Suprapubic skin (tissue), 4 donors: ENCODE results near the gene DRAP1. TPM values are rescaled to one million over a fixed set of nuclear protein-coding genes. Genes with fewer than 3 reads are reported as not detected.

Experiments
- DNase-seq, 2 donors: peaks; one replicate each; pipeline ENCODE4 v3.0.0-alpha.2; 2019; ENCODE audit warnings: low spot score in 2 of 2
- H3K27ac ChIP-seq: fragments of 200-600 bp; sonication (generic); one replicate; pipeline ENCODE4 v1.5.1; 2019
- H3K27me3 ChIP-seq: fragments of 200-600 bp; sonication (generic); one replicate; pipeline ENCODE4 v1.5.1; 2019
- H3K36me3 ChIP-seq: fragments of 200-600 bp; sonication (generic); one replicate; pipeline ENCODE4 v1.5.1; 2019
- H3K4me1 ChIP-seq: fragments of 200-600 bp; sonication (generic); one replicate; pipeline ENCODE4 v1.5.1; 2019
- H3K4me3 ChIP-seq: fragments of 200-600 bp; sonication (generic); one replicate; pipeline ENCODE4 v1.5.1; 2019; ENCODE audit warnings: mild to moderate bottlenecking
- H3K9me3 ChIP-seq: fragments of 200-600 bp; sonication (generic); one replicate; pipeline ENCODE4 v1.5.1; 2019
- CTCF ChIP-seq, 2 donors: fragments of 200-600 bp in 1 of 2; fragments of 450-650 bp in 1 of 2; sonication (generic) in 1 of 2; IDR thresholded peaks; one replicate each; pipeline ENCODE4 v1.5.1; 2016 to 2019; ENCODE audit warnings: antibody characterized with exemption in 2 of 2, mild to moderate bottlenecking in 1 of 2, moderate library complexity in 1 of 2
- EP300 ChIP-seq: sonication (generic); formaldehyde crosslinking; IDR thresholded peaks from one replicate; pipeline ENCODE4 v1.6.1; 2017; ENCODE audit warnings: antibody characterized with exemption
- POLR2A ChIP-seq, 2 donors: fragments of 450-650 bp; IDR thresholded peaks; one replicate each; pipeline ENCODE4 v1.6.1; 2017; ENCODE audit warnings: antibody characterized with exemption in 2 of 2, mild to moderate bottlenecking in 2 of 2, moderate library complexity in 2 of 2
- POLR2AphosphoS5 ChIP-seq, 3 donors: sonication (generic); formaldehyde crosslinking; IDR thresholded peaks; one replicate each; pipeline ENCODE4 v1.6.1; 2017; ENCODE audit warnings: antibody characterized with exemption in 3 of 3
- WGBS: methylation state at CpG from one replicate; pipeline ENCODE4 v1.1.5; 2018; 5-methylcytosine and 5-hydroxymethylcytosine counted together
- total RNA-seq, 4 donors: library from RNA; depleted of rRNA; stranded (reverse); fragments of >200 nt; gene quantifications; one replicate each; pipeline ENCODE4 v1.1.0, GENCODE V29; 2016

The DRAP1 gene
- total RNA-seq, 4 donors from 2014 or later: 54.2 to 82.5 (median 68.0) TPM

- Histone ChIP-seq H3K4me3 (peak overlapping the region; percentile 90), H3K27ac (peak overlapping the region; percentile 98), H3K27me3 (no peaks in the 10 kb centered on the region), H3K36me3 (peaks cover 10% of the 10 kb centered on the region), H3K9me3 (no peaks in the 10 kb centered on the region), H3K4me1 (peaks cover 74% of the 10 kb centered on the region)
- TF ChIP-seq EP300 (no peak), POLR2AphosphoS5 (IDR thresholded peaks at IDR 0.05) (no peak), CTCF (IDR thresholded peaks at IDR 0.05) (no peak), POLR2A (IDR thresholded peaks at IDR 0.05) (no peak)
- peak in 1 of 2 donors; percentile 74 for DNase-seq
- no CpG with 5 or more reads among the region's 35 CpGs for WGBS
Observed at GRCh38 chr11:65917434-65918210, 1.6 kb upstream of the DRAP1 start.

GRCh38 chr11:65918211-65919140 lies 750 bp upstream of the DRAP1 start, which contains the start of gene C11orf68:
C11orf68 (minus strand) TSS chr11:65919062; CDS start chr11:65919031, 31 bp downstream.
- WGBS: under 1% methylated on average over 29 of the region's 77 CpGs
- no peaks in the 10 kb centered on the region for H3K9me3 ChIP-seq
- H3K27ac ChIP-seq: peak within 1 kb of the TSS; percentile 98
- H3K4me1 ChIP-seq: peaks cover 71% of the 10 kb centered on the region
- H3K36me3 ChIP-seq: peaks cover 16% of the 10 kb centered on the region
- no peaks in the 10 kb centered on the region for H3K27me3 ChIP-seq
- peak; percentile 81 to 82 for DNase-seq
- peak within 1 kb of the TSS; percentile 90 for H3K4me3 ChIP-seq
- TF ChIP-seq POLR2A (IDR thresholded peaks at IDR 0.05) (peak in 1 of 2 donors; percentile 47), POLR2AphosphoS5 (IDR thresholded peaks at IDR 0.05) (no peak), EP300 (no peak)

GRCh38 chr11:65919573-65920371 lies 546 bp downstream of the DRAP1 start:
- Histone ChIP-seq H3K4me1 (peaks cover 62% of the 10 kb centered on the region), H3K4me3 (peak overlapping the region; percentile 90), H3K27ac (peak overlapping the region; percentile 98), H3K27me3 (no peaks in the 10 kb centered on the region), H3K9me3 (no peaks in the 10 kb centered on the region), H3K36me3 (peaks cover 21% of the 10 kb centered on the region)
- peak; percentile 88 to 89 for DNase-seq
- WGBS: 2% methylated on average over 19 of the region's 60 CpGs
- TF ChIP-seq EP300: no peak

GRCh38 chr11:65920372-65920802 lies 1.2 kb downstream of the DRAP1 start:
- Histone ChIP-seq H3K4me3 (peak overlapping the region; percentile 90), H3K9me3 (no peaks in the 10 kb centered on the region), H3K27me3 (no peaks in the 10 kb centered on the region), H3K4me1 (peaks cover 55% of the 10 kb centered on the region), H3K36me3 (peaks cover 22% of the 10 kb centered on the region), H3K27ac (no peak overlapping the region)
- no peak for TF ChIP-seq POLR2A (IDR thresholded peaks at IDR 0.05)
- peak in 1 of 2 donors; percentile 74 for DNase-seq
- WGBS: 48% methylated on average over 6 of the region's 15 CpGs

- H3K27ac ChIP-seq: no peak overlapping the region
- no peak for DNase-seq
- H3K9me3 ChIP-seq: no peaks in the 10 kb centered on the region
- H3K36me3 ChIP-seq: peaks cover 22% of the 10 kb centered on the region
- no peak for TF ChIP-seq POLR2A (IDR thresholded peaks at IDR 0.05)
- no peak for TF ChIP-seq EP300
- no peak for TF ChIP-seq CTCF (IDR thresholded peaks at IDR 0.05)
- no peak for TF ChIP-seq POLR2AphosphoS5 (IDR thresholded peaks at IDR 0.05)
- peak overlapping the region; percentile 90 for H3K4me3 ChIP-seq
- peaks cover 48% of the 10 kb centered on the region for H3K4me1 ChIP-seq
- H3K27me3 ChIP-seq: no peaks in the 10 kb centered on the region
- 87% methylated on average over 8 of the region's 12 CpGs for WGBS
Observed at GRCh38 chr11:65921033-65921555, 1.9 kb downstream of the DRAP1 start.

- H3K4me1 ChIP-seq: peaks cover 40% of the 10 kb centered on the region
- H3K27ac ChIP-seq: no peak overlapping the region
- 92% methylated on average over 10 of the region's 10 CpGs for WGBS
- H3K9me3 ChIP-seq: no peaks in the 10 kb centered on the region
- no peak for DNase-seq
- peaks cover 22% of the 10 kb centered on the region for H3K36me3 ChIP-seq
- TF ChIP-seq EP300: no peak
- no peak for TF ChIP-seq POLR2A (IDR thresholded peaks at IDR 0.05)
- TF ChIP-seq CTCF (IDR thresholded peaks at IDR 0.05): no peak
- no peak for TF ChIP-seq POLR2AphosphoS5 (IDR thresholded peaks at IDR 0.05)
- H3K4me3 ChIP-seq: no peak overlapping the region
- no peaks in the 10 kb centered on the region for H3K27me3 ChIP-seq
Observed at GRCh38 chr11:65921876-65922275, 2.6 kb downstream of the DRAP1 start.
